HPDE6-E6E7 (cell line): Measurements from ENCODE around the gene ADAT1.
"Not testable (repeated sequence)": the region's sequence is repeated elsewhere in the genome, so short reads cannot be mapped to it uniquely, and the experiment has no call there.

ENCODE experiments used
- DNase-seq: peaks from one replicate; pipeline ENCODE4 v3.0.0; 2011; ENCODE audit warnings: missing footprints; ENCODE audit errors: extremely low spot score

The ADAT1 gene

GRCh38 chr16:75620326-75621169, 2.5 kb downstream of the ADAT1 start:
- no peak for DNase-seq

DNA sequence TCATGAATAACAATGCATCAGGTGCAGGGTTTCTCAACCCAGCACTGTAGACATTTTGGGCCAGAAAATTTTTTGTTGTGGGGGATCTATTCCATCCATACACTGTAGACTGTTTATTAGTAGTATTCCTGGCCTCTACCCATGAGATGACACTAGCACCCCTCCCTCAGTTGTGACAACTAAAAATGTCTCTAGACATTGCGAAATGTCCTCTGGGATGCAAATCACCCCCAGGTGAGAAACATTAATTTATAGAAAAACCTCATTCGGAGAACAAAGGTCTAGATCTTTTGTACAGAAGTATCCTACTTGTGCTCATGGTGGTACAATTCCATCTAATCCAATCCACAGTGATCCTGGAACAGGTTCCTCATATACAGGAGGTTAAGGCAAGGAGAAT, 4.3 kb downstream of the ADAT1 start:
- no peak for DNase-seq

- DNase-seq: no peak
Observed at GRCh38 chr16:75617121-75617520, 6.0 kb downstream of the ADAT1 start.

- no peak for DNase-seq
Observed at GRCh38 chr16:75616521-75617010, 6.5 kb downstream of the ADAT1 start.

GRCh38 chr16:75615619-75616018, 7.5 kb downstream of the ADAT1 start:
- DNase-seq: no peak

DNA sequence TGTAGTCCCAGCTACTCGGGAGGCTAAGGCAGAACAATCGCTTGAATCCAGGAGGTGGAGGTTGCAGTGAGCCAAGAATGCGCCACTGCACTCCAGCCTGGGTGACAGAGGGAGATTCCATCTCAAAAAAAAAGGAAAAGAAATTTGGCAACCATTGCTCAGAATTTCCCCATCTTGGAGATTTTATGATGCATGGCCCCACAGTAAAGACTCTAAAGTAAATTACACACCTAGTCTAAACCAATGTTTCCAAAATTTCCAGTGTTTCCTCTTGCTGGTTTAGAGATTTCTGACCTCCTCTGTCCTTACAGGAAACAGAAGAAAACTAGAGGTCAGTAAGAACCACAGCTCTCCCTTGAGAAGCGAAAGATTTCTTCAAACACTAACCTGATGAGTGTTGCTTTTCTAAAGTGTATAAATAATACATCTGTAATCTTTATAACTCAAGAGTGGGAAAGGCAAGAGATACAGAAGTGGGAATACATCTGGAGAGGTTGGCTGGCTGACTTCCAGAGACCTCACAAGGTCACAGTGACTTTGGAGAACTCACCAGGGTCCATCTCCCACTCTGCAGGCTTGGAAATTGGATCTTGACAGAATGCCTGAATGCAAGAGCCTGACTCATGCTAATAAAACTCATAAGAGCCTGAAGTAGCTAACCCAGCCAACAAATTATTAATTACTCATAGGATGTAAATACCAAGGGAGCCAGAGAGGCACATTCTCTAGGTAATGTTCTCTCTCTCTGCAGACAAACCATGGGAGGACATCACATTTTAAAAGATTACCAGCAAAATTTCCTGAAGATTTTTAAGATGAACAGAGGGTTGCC, 8.8 kb downstream of the ADAT1 start:
- DNase-seq: no peak

DNA sequence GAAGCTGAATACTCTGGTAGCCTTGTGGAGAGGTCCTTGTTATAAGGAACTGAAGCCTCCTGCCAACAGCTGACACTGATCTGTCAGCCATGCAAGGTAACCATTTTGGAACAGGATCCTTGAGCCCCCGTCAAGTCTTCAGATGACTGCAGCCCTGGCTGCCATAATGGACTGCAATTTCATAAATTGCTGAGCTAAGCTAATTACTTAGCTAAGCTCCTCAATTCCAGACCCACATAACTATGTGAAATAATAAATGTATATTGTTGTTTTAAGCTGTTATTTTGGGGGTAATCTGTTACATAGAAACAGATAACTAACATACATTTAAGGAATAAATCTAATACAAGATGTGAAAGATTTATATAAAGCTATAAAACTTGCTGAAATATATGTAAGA, 16.6 kb downstream of the ADAT1 start:
- DNase-seq: no peak

DNA sequence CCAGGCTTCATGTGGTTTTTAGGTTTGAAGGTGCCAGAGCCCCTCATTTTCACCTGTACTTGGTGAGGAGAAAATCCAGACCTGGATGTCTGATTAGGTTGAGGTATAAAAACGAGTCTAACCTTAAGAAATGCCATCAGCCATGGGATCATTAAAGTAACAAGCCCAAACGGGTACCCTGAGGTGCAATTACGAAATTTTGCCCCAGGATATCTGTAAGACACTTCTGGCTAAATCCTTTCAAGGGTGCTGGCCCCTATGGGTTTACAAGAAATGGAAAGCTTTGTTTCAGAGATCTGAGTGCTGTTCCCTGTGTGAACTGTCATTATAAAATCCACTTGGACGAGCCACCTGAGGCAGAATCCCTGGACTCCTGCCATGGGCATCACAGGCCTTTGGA, 19.8 kb downstream of the ADAT1 start:
- no peak for DNase-seq

GRCh38 chr16:75599452-75600277, 23.4 kb downstream of the ADAT1 start:
- no peak for DNase-seq

DNA sequence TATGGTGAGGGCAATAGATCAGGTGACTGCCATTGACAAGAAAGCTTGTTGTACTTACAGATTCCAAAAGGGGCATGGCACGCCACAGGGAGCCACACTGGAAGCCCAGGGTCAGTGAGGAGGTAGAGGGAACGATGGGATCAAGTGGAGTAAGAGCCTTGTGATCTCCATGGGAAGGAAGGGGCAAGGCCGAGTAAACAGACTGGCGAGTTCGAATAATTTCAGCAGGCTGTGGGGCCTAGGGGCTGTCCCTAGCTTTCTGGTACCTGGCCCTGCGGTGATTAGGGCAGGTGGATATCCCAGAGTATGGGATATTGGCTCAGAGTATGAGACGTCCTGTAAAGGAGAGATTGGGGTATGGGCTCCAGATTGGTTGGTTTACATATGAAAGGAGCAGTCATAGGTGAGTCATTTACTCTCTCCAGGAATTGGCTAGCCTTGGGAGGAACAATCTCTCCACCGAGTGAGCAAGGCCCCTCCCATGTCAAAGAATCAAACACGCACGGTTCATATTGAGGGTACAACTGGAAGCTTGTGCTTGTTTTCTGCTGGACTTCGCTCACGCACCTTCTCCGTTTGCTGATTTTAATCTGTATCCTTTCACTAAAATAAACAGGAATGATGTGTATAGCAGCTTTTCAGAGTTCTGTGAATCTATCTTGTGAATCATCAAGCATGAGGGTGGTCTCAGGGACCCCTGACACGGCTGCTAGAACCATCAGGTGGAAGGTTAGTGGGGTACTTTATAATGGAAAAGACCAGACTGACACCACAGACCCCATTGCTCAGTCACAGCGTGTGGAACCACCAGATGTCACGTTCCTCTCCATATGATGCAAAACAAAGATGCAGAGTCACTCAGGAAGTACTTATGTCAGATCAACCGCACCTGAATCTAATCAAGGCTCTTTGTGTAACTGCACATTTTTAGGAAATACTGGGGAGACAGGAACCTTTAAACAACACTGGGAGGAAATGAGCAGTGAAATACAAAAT, 29.0 kb downstream of the ADAT1 start:
- DNase-seq: peak; percentile 89

DNA sequence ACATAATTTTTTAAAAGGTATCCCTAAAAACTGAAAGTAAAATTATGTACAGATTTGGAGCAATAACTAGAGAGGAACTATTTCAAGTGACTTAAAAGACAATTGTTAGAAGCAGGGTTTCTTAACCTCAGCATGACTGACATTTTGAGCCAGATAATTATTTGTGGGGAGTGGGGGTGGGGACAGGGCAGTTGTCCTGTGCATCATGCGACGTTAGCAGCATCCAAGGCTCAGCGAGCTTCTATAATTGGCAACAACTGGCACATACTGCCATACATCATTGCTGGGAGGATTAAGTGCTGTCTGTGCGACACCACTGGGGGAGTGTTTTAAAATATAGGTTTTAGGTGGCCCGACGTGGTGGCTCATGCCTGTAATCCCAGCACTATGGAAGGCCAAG, 29.8 kb downstream of the ADAT1 start:
- no peak for DNase-seq

- DNase-seq: not testable (repeated sequence)
Observed at GRCh38 chr16:75591927-75592326, 31.2 kb downstream of the ADAT1 start.

GRCh38 chr16:75590920-75591843, 31.9 kb downstream of the ADAT1 start:
- DNase-seq: no peak

DNA sequence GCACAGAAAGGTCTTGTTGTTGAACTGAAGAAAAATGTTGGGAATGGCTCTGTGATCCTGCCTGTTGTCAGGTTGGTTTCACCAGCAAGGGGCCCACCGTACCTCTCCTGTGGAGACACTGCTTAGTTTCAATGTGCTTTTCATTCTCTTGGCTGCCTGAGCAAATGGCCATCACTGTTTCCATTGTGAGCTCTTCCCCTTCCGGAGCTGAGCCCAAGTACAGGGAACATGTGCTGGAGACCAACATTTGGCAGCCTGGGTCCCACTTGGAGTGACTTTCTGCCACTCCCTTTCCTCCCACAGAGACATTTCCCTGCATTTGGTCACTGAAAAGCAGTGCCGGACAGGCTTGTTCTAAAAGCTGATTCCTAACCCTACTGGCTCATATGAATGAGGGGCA, 33.8 kb downstream of the ADAT1 start:
- DNase-seq: no peak

GRCh38 chr16:75588716-75589115, 34.4 kb downstream of the ADAT1 start:
- DNase-seq: no peak

DNA sequence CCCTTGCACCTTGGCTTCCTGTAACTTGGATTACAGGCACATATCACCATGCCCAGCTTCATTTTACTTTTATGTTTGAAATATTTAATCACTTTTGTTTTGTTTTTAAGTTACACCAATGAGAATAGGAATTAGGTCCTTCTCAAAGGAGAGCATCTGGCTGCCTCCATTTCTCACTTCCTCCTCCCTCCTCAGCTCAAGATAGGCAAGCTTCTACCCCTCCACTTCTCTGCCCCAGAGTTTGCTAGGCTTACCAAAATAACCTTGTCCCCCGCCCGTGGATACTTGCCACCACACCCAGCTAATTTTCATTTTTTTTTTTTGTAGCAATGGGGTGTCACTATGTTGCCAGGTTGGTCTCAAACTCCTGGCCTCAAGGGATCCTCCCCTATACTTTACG, 39.0 kb downstream of the ADAT1 start:
- no peak for DNase-seq

GRCh38 chr16:75579281-75579834, 43.7 kb downstream of the ADAT1 start:
- DNase-seq: no peak

- no peak for DNase-seq
Observed at GRCh38 chr16:75578725-75579124, 44.4 kb downstream of the ADAT1 start.

GRCh38 chr16:75578212-75578611, 44.9 kb downstream of the ADAT1 start:
- no peak for DNase-seq
